ENCODE results near the gene CCDC17.

The CCDC17 gene

GRCh38 chr1:45574105-45574626, 49.7 kb downstream of the CCDC17 start:
- DNase-seq = no peak

- DNase-seq = no peak
Measured at GRCh38 chr1:45573231-45573804, 50.5 kb downstream of the CCDC17 start.

- DNase-seq = no peak
Measured at GRCh38 chr1:45570631-45571030, 53.2 kb downstream of the CCDC17 start.

Data from SW 1271 (cell line).